Globus pallidus (tissue), 1 donor: ENCODE results near the gene AMER2.
"Not testable (repeated sequence)": the region's sequence is repeated elsewhere in the genome, so short reads cannot be mapped to it uniquely, and the experiment has no call there.

ENCODE experiments used
- DNase-seq: peaks from one replicate; pipeline ENCODE4 v3.0.0-alpha.2; 2015; ENCODE audit warnings: low spot score

AMER2 gene

GRCh38 chr13:25181597-25181996 lies 9.5 kb upstream of the AMER2 start:
- no peak for DNase-seq

DNA sequence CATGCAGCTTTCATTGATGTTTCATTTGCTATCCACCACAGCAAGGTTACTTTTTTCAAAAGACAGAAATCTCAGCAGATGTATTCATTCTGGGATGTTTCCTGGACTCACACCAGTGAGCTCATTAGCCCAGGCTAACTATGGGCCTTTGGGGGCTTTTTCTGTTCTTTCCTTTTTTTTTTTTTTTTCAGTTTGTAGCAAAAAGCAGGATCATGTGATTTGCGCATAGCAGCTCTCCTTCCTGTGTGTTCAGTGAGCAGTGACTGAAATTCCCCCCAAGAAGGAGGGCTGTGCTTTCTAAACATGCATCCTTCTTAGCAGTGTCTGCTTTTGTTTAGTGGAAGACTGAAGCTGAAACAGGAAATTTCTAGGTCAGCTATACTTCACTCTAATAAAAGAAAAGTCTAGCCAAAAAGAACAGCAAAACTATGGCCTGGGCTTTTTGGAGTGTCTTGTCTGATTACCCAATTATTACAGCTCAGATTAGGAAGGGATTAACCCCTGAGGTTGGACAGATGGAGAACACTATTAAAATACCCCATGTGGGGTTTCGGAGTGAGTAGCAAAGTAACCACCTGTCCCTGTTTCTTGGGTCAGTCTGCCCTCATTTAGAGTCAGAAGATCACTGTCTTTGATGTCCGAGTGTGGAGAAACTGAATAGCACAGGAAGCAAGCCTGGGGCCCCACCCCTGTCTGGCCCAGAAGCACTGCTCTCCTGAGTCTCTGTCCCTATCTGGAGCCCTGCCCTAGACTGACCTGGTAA lies 8.9 kb upstream of the AMER2 start:
- no peak for DNase-seq

GRCh38 chr13:25179832-25180774 lies 8.0 kb upstream of the AMER2 start:
- peak; percentile 79 for DNase-seq

DNA sequence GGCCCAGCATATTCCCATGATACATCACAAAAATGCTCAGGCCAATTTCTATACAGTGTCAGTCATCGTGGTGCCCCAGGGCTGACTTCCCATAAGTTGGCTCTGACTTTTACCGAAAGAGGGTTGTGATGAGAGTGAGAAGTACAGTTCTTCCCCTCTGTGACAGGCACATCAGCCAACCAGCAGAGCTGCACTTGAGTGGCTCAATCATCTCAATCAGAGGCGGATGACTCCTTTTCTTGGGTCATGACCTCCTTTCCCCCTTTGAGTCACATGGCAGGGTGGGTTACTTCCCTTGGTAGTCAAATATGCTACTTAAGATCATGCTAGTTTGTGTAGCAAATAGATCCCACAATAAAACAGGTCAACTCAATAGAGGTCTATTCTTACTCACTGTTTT lies 6.9 kb upstream of the AMER2 start:
- DNase-seq = no peak

- DNase-seq = no peak
These were observed 6.0 kb upstream of the AMER2 start for GRCh38 chr13:25178070-25178469.

- DNase-seq = no peak
These were observed 5.5 kb upstream of the AMER2 start for GRCh38 chr13:25177636-25178035.

- DNase-seq = peak; percentile 84
These were observed 4.9 kb upstream of the AMER2 start for GRCh38 chr13:25177012-25177411.

DNA sequence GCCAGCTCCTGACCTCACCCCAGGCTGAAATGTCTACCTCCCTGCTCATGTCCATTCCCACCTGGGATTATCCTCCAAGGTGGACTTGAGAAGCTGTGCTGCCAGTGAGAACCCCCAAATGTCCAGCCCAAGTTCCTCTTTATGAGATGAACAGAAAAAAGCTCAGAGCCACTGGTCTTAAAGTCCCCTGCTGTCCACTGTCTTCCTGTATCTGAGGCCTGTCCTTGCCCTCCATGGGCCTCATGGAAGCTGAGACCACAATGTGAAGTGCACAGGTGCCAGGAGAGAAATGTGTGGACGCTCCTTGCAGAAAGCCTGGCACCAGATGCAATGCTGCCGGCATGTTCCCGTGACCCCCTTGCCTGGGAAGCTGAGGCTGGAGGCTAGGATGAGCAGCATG lies 3.3 kb upstream of the AMER2 start:
- no peak for DNase-seq

- DNase-seq = no peak
These were observed 2.9 kb upstream of the AMER2 start for GRCh38 chr13:25175026-25175425.

GRCh38 chr13:25174304-25174703 lies 2.2 kb upstream of the AMER2 start:
- no peak for DNase-seq

DNA sequence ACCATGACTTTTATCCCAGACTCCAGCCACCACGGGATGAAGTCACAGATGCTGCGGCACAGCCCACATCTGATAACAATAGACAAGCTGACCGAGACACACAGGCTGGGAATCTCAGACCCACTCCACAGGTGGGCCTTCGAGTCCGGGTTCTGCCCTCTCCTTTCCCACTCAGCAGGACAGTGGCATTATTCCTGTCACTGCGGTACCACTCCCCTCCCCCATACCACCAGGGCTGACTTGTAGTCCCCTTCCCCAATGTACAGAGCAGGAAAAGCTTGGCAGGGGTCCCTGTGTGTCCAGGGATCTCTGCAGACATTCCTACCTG lies 179 bp upstream of the AMER2 start:
- no peak for DNase-seq

DNA sequence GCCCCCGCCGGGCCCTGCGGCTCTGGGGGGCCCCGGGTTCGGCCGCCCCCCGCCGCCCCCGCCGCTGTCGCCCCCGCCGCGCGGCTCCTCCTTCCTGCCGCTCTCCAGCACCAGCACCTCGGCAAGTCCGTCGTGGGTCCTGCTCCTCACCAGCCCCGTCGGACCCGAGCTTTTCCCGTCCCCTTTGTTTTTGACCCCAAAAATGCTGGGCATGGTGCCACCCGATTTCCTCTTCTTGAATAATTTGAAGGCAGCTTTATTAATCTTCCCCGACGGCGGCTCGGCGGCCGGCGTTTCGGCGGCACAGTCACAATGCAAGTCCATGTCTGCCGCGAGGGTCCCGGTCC lies 945 bp downstream of the AMER2 start:
- no peak for DNase-seq

- DNase-seq = peak; percentile 71
These were observed 1.5 kb downstream of the AMER2 start for GRCh38 chr13:25170554-25171111.

DNA sequence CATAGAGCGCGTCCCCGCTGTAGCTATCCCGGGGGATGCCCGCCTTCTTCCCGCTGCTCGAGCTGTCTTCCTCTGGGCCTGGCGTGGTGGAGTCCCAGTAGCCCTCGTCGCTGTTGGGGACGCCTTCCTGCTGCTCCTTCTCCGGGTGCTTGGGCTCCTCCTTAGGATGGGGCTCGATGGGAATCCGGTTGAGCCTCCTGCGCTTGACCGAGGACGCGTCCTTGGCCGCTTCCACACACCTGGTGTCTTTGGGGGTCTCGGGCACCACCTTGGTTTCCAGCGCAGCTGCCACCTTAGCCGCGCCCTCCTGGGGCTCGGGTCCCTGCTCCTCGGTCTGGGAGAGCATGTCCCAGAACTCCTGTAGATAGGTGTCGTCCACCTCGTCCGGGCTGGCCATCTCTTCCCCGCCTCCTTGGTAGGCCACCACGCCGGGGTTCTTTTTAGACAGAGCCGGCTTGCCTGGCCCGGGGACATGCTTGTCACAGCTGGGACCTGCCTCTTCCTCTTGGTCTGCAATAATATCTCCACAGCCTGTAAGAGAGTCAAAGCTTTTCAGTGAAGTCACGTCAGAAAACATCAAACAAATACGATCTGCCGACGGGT lies 2.0 kb downstream of the AMER2 start:
- no peak for DNase-seq

GRCh38 chr13:25169356-25169755 lies 2.7 kb downstream of the AMER2 start:
- DNase-seq = no peak

DNA sequence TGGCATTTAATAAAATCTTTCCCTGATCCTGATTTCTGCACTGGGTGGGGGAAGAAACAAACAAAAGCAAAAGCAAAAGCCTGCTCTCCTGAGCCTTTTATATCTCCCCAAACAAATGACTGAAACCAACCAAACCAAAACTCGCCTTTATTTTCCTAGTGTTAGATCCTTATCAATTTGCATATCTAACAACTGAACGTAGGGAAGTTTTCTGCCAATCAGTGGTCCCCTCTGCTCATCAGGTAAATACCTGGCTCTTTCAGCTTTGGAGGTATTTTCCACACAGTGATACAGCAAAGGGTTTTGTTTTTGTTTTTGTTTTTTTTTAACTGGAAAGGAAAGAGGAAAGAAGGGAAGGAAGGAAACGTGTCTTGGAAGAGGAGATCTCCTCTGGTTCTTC lies 3.3 kb downstream of the AMER2 start:
- DNase-seq = peak; percentile 44

GRCh38 chr13:25167382-25168174 lies 4.5 kb downstream of the AMER2 start:
- peak; percentile 70 for DNase-seq

GRCh38 chr13:25166306-25166705 lies 5.8 kb downstream of the AMER2 start:
- DNase-seq = no peak

- no peak for DNase-seq
These were observed 6.4 kb downstream of the AMER2 start for GRCh38 chr13:25165663-25166062.

DNA sequence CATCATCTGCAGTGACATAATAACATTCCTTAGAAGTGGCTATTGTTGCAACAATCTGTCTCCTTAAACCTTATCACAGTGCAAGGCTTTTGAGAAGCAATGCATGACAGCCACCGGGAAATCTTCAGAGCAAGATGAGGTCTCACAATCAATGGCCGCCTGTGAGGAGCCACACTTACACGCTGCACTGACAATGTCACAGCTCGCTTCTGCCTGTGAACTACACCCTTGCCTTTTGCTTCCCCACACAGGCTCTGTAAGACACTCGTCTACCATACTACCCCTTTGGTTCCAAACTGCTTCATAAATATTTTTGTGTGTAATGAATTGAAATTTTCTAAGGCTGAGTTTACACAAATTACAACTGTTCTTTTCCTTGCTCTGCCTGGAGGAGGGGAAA lies 6.9 kb downstream of the AMER2 start:
- not testable (repeated sequence) for DNase-seq

- DNase-seq = no peak
These were observed 14.4 kb downstream of the AMER2 start for GRCh38 chr13:25157681-25158080.

- DNase-seq = peak; percentile 91
These were observed 18.4 kb downstream of the AMER2 start for GRCh38 chr13:25153736-25154135.
